ENCODE measurements around the gene LTBP2. TPM values are rescaled to one million over a fixed set of nuclear protein-coding genes. Genes with fewer than 3 reads are reported as not detected.

The LTBP2 gene
- total and polyA plus RNA-seq, 2 of the 8 experiments (the other 6 are each of a cell fraction or from before 2014, with no cell fraction given): 0.48 to 0.89 TPM

DNA sequence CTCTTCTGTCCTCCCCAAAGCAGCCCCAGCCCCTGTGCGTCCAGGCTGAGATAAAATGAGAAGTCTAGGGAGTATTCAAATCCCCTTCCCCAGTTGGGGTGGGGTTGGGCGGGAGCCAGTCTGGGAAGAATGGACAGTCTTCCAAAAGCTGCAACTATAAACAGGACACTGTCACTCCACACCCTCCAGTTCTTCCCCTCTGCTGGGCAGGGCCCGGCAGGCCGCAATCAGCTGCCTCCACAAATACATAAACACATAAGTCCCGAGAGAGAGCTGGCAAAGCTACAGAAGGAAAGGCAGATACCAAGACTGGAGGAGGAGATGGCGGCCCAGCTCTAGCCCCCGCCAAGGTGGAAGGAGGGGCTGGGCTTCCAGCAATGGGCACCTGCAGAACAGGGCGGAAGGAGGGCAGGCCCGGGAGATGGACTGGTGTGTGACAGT lies 12.7 kb downstream of the LTBP2 start (continued):
- no peak for TF ChIP-seq CEBPB (IDR thresholded peaks at IDR 0.05; ENCODE audit: low read depth, low read length)

Data from H1 (cell line).